ENCODE results near the gene EFNA2.

DNA sequence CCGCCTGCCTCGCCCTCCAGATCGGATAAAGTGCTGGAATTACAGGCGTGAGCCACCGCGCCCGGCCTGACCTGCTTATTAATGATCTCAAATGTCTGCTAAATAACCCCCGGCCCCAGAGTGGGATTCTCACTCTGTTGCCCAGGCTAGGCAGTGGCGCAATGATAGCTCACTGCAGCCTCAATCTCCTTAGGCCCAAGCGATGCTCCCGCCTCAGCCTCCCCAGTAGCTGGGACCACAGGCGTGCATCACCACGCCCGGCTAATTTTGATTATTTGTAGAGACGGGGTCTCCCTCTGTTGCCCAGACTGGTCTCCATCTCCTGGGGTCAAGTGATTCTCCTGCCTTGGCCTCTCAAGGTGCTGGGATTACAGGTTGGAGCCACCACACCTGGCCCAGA, 44.7 kb upstream of the EFNA2 start:
- TF ChIP-seq, protein P1, sequence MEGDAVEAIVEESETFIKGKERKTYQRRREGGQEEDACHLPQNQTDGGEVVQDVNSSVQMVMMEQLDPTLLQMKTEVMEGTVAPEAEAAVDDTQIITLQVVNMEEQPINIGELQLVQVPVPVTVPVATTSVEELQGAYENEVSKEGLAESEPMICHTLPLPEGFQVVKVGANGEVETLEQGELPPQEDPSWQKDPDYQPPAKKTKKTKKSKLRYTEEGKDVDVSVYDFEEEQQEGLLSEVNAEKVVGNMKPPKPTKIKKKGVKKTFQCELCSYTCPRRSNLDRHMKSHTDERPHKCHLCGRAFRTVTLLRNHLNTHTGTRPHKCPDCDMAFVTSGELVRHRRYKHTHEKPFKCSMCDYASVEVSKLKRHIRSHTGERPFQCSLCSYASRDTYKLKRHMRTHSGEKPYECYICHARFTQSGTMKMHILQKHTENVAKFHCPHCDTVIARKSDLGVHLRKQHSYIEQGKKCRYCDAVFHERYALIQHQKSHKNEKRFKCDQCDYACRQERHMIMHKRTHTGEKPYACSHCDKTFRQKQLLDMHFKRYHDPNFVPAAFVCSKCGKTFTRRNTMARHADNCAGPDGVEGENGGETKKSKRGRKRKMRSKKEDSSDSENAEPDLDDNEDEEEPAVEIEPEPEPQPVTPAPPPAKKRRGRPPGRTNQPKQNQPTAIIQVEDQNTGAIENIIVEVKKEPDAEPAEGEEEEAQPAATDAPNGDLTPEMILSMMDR (IDR thresholded peaks at IDR 0.05; ENCODE audit: low read depth, low read length, poor library complexity, severe bottlenecking) = no peak
- no peak for TF ChIP-seq EZH2phosphoT487 (IDR thresholded peaks at IDR 0.05; ENCODE audit: borderline replicate concordance, low read length)

Measured in DOHH2 (cell line).